Parathyroid adenoma (tissue), 2 donors: ENCODE data around the gene MTG2.

ENCODE experiments used
- H2AFZ ChIP-seq: fragments of 300-600 bp; sonication (generic); one replicate; pipeline ENCODE4 v1.7.0; 2017; ENCODE audit warnings: antibody characterized with exemption, mild to moderate bottlenecking
- H3K27ac ChIP-seq: fragments of 300-600 bp; sonication (generic); one replicate; pipeline ENCODE4 v1.7.0; 2017
- H3K27me3 ChIP-seq: fragments of 300-600 bp; sonication (generic); one replicate; pipeline ENCODE4 v1.7.0; 2017; ENCODE audit warnings: low read length; ENCODE audit not compliant: control insufficient read depth, insufficient read depth
- H3K36me3 ChIP-seq: fragments of 300-600 bp; sonication (generic); one replicate; pipeline ENCODE4 v1.7.0; 2017; ENCODE audit warnings: low read length; ENCODE audit not compliant: control insufficient read depth, insufficient read depth
- H3K4me1 ChIP-seq: fragments of 300-600 bp; sonication (generic); one replicate; pipeline ENCODE4 v1.7.0; 2017; ENCODE audit warnings: control low read depth
- H3K4me2 ChIP-seq: fragments of 300-600 bp; sonication (generic); one replicate; pipeline ENCODE4 v1.7.0; 2017; ENCODE audit warnings: low read length
- H3K4me3 ChIP-seq: fragments of 300-600 bp; sonication (generic); one replicate; pipeline ENCODE4 v1.7.0; 2017; ENCODE audit warnings: low read depth, low read length
- H3K79me2 ChIP-seq: fragments of 300-600 bp; sonication (generic); one replicate; pipeline ENCODE4 v1.7.0; 2017; ENCODE audit warnings: control low read depth
- H3K9ac ChIP-seq: fragments of 300-600 bp; sonication (generic); one replicate; pipeline ENCODE4 v1.7.0; 2017; ENCODE audit warnings: mild to moderate bottlenecking
- H3K9me3 ChIP-seq: fragments of 300-600 bp; sonication (generic); one replicate; pipeline ENCODE4 v1.7.0; 2017; ENCODE audit warnings: low read length; ENCODE audit not compliant: control insufficient read depth
- TF ChIP-seq, protein P1 (sequence below): fragments of 300-600 bp; sonication (generic); IDR thresholded peaks from one replicate; pipeline ENCODE4 v1.7.0; 2017; ENCODE audit warnings: antibody characterized with exemption, mild to moderate bottlenecking
- donor health status: primary hyperparathyroidism.

The MTG2 gene

DNA sequence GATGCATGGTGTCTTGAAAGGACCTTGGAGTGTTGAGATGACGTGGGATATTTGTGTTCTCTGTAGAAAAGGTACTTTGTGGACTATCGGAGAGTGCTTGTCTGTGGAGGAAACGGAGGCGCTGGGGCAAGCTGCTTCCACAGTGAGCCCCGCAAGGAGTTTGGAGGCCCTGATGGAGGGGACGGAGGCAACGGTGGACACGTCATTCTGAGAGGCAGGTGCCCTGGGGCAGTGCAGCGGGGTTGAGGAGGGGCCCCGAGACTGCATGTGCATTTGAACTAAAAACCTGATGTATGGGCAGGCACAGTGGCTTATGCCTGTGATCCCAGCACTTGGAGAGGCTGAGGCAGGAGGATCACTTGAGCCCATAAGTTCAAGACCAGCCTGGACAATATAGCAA is 12.9 kb downstream of the MTG2 start:
- Histone ChIP-seq H3K27ac (no peak overlapping the region), H2AFZ (no peak overlapping the region), H3K4me1 (no peaks in the 10 kb centered on the region), H3K36me3 (no peaks in the 10 kb centered on the region), H3K27me3 (no peaks in the 10 kb centered on the region), H3K4me3 (no peak overlapping the region), H3K9me3 (no peaks in the 10 kb centered on the region), H3K4me2 (no peak overlapping the region), H3K9ac (no peak overlapping the region), H3K79me2 (peaks cover 3% of the 10 kb centered on the region)
- TF ChIP-seq, protein P1, sequence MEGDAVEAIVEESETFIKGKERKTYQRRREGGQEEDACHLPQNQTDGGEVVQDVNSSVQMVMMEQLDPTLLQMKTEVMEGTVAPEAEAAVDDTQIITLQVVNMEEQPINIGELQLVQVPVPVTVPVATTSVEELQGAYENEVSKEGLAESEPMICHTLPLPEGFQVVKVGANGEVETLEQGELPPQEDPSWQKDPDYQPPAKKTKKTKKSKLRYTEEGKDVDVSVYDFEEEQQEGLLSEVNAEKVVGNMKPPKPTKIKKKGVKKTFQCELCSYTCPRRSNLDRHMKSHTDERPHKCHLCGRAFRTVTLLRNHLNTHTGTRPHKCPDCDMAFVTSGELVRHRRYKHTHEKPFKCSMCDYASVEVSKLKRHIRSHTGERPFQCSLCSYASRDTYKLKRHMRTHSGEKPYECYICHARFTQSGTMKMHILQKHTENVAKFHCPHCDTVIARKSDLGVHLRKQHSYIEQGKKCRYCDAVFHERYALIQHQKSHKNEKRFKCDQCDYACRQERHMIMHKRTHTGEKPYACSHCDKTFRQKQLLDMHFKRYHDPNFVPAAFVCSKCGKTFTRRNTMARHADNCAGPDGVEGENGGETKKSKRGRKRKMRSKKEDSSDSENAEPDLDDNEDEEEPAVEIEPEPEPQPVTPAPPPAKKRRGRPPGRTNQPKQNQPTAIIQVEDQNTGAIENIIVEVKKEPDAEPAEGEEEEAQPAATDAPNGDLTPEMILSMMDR: no peak

DNA sequence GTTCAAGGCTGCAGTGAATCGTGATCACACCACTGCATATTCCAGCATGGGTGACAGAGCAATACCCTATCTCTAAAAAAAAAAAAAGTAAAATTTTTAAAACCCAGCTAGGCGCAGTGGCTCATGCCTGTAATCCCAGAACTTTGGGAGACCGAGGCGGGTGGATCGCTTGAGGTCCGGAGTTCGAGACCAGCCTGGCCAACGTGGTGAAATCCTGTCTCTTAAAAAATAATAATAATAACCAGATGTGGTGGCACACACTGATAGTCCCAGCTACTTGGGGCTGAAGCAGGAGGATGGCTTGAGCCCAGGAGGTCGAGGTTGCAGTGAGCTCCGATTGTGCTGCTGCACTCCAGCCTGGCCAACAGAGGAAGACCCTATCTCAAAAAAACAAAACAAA is 13.5 kb downstream of the MTG2 start:
- no peak overlapping the region for H2AFZ ChIP-seq
- no peaks in the 10 kb centered on the region for H3K4me1 ChIP-seq
- H3K79me2 ChIP-seq: peaks cover 3% of the 10 kb centered on the region
- no peak overlapping the region for H3K4me3 ChIP-seq
- H3K4me2 ChIP-seq: no peak overlapping the region
- H3K36me3 ChIP-seq: no peaks in the 10 kb centered on the region
- H3K9ac ChIP-seq: no peak overlapping the region
- TF ChIP-seq, protein P1: no peak
- H3K27ac ChIP-seq: no peak overlapping the region
- no peaks in the 10 kb centered on the region for H3K9me3 ChIP-seq
- no peaks in the 10 kb centered on the region for H3K27me3 ChIP-seq

DNA sequence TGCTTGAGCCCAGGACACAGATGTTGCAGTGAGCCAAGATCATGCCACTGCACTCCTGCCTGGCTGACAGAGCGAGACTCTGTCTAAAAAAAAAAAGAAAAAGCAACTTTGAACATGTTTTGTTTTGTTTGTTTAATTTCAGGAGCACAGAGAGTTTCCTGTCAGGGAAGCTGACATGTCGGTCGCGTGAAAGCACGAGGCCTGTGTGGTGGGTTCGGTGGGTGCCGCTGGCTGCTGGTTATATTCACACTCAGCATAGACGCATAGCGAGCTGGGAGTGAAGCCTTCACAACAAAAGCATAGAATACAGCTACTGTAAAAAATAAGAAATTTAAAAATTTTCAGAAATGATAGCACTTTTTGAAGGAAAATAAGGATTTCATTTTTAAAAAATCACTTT is 14.5 kb downstream of the MTG2 start:
- H3K4me2 ChIP-seq: no peak overlapping the region
- H2AFZ ChIP-seq: no peak overlapping the region
- H3K36me3 ChIP-seq: no peaks in the 10 kb centered on the region
- H3K9me3 ChIP-seq: no peaks in the 10 kb centered on the region
- TF ChIP-seq, protein P1: no peak
- no peaks in the 10 kb centered on the region for H3K27me3 ChIP-seq
- no peak overlapping the region for H3K27ac ChIP-seq
- H3K4me1 ChIP-seq: no peaks in the 10 kb centered on the region
- peaks cover 3% of the 10 kb centered on the region for H3K79me2 ChIP-seq
- no peak overlapping the region for H3K9ac ChIP-seq
- no peak overlapping the region for H3K4me3 ChIP-seq

DNA sequence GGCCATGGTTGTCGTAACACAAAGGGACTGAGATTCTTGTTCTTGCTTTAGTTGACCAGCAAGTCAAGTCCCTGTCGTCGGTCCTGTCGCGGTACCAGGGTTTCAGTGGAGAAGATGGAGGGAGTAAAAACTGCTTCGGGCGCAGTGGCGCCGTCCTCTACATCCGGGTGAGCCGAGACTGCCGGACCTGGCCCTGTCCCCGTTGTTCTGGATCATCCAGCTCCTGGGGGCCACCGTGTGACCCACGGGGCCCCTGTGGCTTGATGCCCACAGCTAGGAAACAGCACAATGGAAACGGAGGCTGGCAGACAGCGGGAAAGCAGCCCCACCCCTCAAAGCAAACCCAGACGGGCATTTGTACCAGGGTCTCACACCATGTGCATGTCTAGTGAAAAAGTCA is 15.0 kb downstream of the MTG2 start:
- no peaks in the 10 kb centered on the region for H3K9me3 ChIP-seq
- no peak overlapping the region for H3K27ac ChIP-seq
- TF ChIP-seq, protein P1: no peak
- H3K36me3 ChIP-seq: no peaks in the 10 kb centered on the region
- H3K4me3 ChIP-seq: no peak overlapping the region
- no peak overlapping the region for H2AFZ ChIP-seq
- H3K9ac ChIP-seq: no peak overlapping the region
- H3K4me1 ChIP-seq: no peaks in the 10 kb centered on the region
- H3K79me2 ChIP-seq: no peaks in the 10 kb centered on the region
- H3K27me3 ChIP-seq: no peaks in the 10 kb centered on the region
- H3K4me2 ChIP-seq: no peak overlapping the region

DNA sequence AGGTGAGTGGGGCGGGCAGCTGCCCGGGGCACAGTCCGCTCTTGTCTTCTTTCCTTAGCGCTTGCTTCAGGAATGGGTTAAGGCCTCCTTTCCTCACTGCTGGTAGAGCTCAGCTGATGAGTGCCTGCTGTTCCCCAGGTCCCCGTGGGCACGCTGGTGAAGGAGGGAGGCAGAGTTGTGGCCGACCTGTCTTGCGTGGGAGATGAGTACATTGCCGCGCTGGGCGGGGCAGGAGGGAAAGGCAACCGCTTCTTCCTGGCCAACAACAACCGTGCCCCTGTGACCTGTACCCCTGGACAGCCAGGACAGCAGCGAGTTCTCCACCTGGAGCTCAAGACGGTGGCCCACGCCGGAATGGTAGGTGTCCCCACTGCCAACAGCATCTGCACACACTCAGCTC is 15.7 kb downstream of the MTG2 start:
- Histone ChIP-seq H3K36me3 (no peaks in the 10 kb centered on the region), H3K9me3 (no peaks in the 10 kb centered on the region), H3K27ac (no peak overlapping the region), H3K4me2 (no peak overlapping the region), H3K27me3 (no peaks in the 10 kb centered on the region), H3K9ac (no peak overlapping the region), H3K4me3 (no peak overlapping the region), H2AFZ (no peak overlapping the region), H3K79me2 (no peaks in the 10 kb centered on the region), H3K4me1 (no peaks in the 10 kb centered on the region)
- TF ChIP-seq, protein P1: no peak
